Parathyroid adenoma (tissue), 2 donors: ENCODE results near the gene OR52K2.

ENCODE experiments used
- H2AFZ ChIP-seq: fragments of 300-600 bp; sonication (generic); one replicate; pipeline ENCODE4 v1.7.0; 2017; ENCODE audit warnings: antibody characterized with exemption, mild to moderate bottlenecking
- H3K27ac ChIP-seq: fragments of 300-600 bp; sonication (generic); one replicate; pipeline ENCODE4 v1.7.0; 2017
- H3K27me3 ChIP-seq: fragments of 300-600 bp; sonication (generic); one replicate; pipeline ENCODE4 v1.7.0; 2017; ENCODE audit warnings: low read length; ENCODE audit not compliant: control insufficient read depth, insufficient read depth
- H3K36me3 ChIP-seq: fragments of 300-600 bp; sonication (generic); one replicate; pipeline ENCODE4 v1.7.0; 2017; ENCODE audit warnings: low read length; ENCODE audit not compliant: control insufficient read depth, insufficient read depth
- H3K4me1 ChIP-seq: fragments of 300-600 bp; sonication (generic); one replicate; pipeline ENCODE4 v1.7.0; 2017; ENCODE audit warnings: control low read depth
- H3K4me2 ChIP-seq: fragments of 300-600 bp; sonication (generic); one replicate; pipeline ENCODE4 v1.7.0; 2017; ENCODE audit warnings: low read length
- H3K4me3 ChIP-seq: fragments of 300-600 bp; sonication (generic); one replicate; pipeline ENCODE4 v1.7.0; 2017; ENCODE audit warnings: low read depth, low read length
- H3K79me2 ChIP-seq: fragments of 300-600 bp; sonication (generic); one replicate; pipeline ENCODE4 v1.7.0; 2017; ENCODE audit warnings: control low read depth
- H3K9ac ChIP-seq: fragments of 300-600 bp; sonication (generic); one replicate; pipeline ENCODE4 v1.7.0; 2017; ENCODE audit warnings: mild to moderate bottlenecking
- H3K9me3 ChIP-seq: fragments of 300-600 bp; sonication (generic); one replicate; pipeline ENCODE4 v1.7.0; 2017; ENCODE audit warnings: low read length; ENCODE audit not compliant: control insufficient read depth
- CTCF ChIP-seq: fragments of 300-600 bp; sonication (generic); IDR thresholded peaks from one replicate; pipeline ENCODE4 v1.7.0; 2017; ENCODE audit warnings: antibody characterized with exemption, mild to moderate bottlenecking
- donor health status: primary hyperparathyroidism.

The OR52K2 gene

GRCh38 chr11:4453118-4453517, 4.0 kb downstream of the OR52K2 start:
- TF ChIP-seq CTCF: no peak
- H3K4me3 ChIP-seq: no peak overlapping the region
- H3K9me3 ChIP-seq: no peaks in the 10 kb centered on the region
- H3K79me2 ChIP-seq: no peaks in the 10 kb centered on the region
- no peaks in the 10 kb centered on the region for H3K36me3 ChIP-seq
- no peak overlapping the region for H3K9ac ChIP-seq
- H2AFZ ChIP-seq: no peak overlapping the region
- no peak overlapping the region for H3K4me2 ChIP-seq
- H3K4me1 ChIP-seq: peaks cover 12% of the 10 kb centered on the region
- no peaks in the 10 kb centered on the region for H3K27me3 ChIP-seq
- H3K27ac ChIP-seq: no peak overlapping the region

GRCh38 chr11:4454021-4454420, 4.9 kb downstream of the OR52K2 start:
- Histone ChIP-seq H3K79me2 (no peaks in the 10 kb centered on the region), H3K27me3 (no peaks in the 10 kb centered on the region), H3K27ac (no peak overlapping the region), H3K4me1 (peaks cover 7% of the 10 kb centered on the region), H3K36me3 (no peaks in the 10 kb centered on the region), H3K4me3 (no peak overlapping the region), H3K9me3 (no peaks in the 10 kb centered on the region), H3K9ac (no peak overlapping the region), H2AFZ (no peak overlapping the region), H3K4me2 (no peak overlapping the region)
- TF ChIP-seq CTCF: no peak

DNA sequence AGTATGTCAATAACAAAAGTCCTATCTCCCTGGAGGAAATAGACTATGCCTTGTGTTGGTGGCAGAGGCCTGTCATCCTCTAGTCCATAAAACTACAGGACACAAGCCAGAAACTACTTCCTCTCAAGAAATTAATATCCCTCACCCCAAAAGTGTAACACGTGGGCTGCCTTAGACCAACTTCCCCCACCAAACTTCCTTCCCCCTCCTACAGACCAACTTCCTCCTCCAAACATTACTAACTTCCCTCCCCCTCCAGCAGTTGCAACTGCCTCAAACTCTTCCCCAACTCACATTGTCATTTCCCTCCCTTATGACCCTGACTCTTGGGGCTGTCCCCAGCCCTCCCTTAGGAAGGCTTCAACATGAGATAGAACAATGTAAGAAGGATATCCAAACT, 6.3 kb downstream of the OR52K2 start:
- Histone ChIP-seq H3K36me3 (no peaks in the 10 kb centered on the region), H3K4me2 (no peak overlapping the region), H3K4me1 (peaks cover 2% of the 10 kb centered on the region), H3K4me3 (no peak overlapping the region), H3K27ac (no peak overlapping the region), H3K9me3 (no peaks in the 10 kb centered on the region), H3K27me3 (no peaks in the 10 kb centered on the region), H3K79me2 (no peaks in the 10 kb centered on the region), H3K9ac (no peak overlapping the region), H2AFZ (no peak overlapping the region)
- TF ChIP-seq CTCF: no peak

DNA sequence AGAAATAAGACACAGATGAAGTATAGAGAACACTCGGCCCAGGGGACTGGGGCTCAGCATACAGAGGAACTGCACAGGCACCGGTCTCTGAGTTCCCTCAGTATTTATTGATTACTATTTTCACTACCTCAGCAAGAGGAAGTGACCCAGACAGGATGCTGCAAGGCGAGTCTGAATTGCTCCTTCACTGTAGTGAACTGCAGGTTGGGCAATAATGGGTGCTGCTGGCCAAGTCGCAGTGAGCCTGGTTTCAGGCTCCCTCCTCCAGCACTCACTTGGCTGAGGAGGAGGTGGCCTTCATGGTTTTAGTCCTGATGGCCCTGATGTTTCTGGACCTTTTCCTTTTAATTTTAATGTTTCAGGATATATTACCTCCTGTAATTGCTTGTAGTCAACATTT, 10.4 kb downstream of the OR52K2 start:
- Histone ChIP-seq H3K4me2 (no peak overlapping the region), H3K79me2 (no peaks in the 10 kb centered on the region), H3K27me3 (no peaks in the 10 kb centered on the region), H3K4me1 (no peaks in the 10 kb centered on the region), H3K27ac (no peak overlapping the region), H3K4me3 (no peak overlapping the region), H3K9ac (no peak overlapping the region), H3K9me3 (no peaks in the 10 kb centered on the region), H2AFZ (no peak overlapping the region), H3K36me3 (no peaks in the 10 kb centered on the region)
- no peak for TF ChIP-seq CTCF

- Histone ChIP-seq H2AFZ (no peak overlapping the region), H3K36me3 (no peaks in the 10 kb centered on the region), H3K79me2 (no peaks in the 10 kb centered on the region), H3K4me3 (no peak overlapping the region), H3K4me2 (no peak overlapping the region), H3K27ac (no peak overlapping the region), H3K9me3 (no peaks in the 10 kb centered on the region), H3K4me1 (no peaks in the 10 kb centered on the region), H3K9ac (no peak overlapping the region), H3K27me3 (no peaks in the 10 kb centered on the region)
- TF ChIP-seq CTCF: no peak
These were observed 11.1 kb downstream of the OR52K2 start for GRCh38 chr11:4460151-4460550.
